SK-N-SH treated with all-trans-retinoic acid at 6 μM for 48 hours (cell line): ENCODE results near the gene SPG7.

Experiments
- ATAC-seq: fragments of 200-7000 bp; cut with Tn5 transposase; 3 replicates; pipeline ENCODE4 v1.9.1; 2020; ENCODE audit warnings: mild to moderate bottlenecking, moderate library complexity
- BACH2 ChIP-seq: fragments of 250-450 bp; sonication (Bioruptor Pico); IDR thresholded peaks from 2 replicates; pipeline ENCODE4 v1.9.0; 2021; ENCODE audit warnings: mild to moderate bottlenecking, borderline replicate concordance
- CSDC2 ChIP-seq: fragments of 250-450 bp; sonication (Bioruptor Pico); IDR thresholded peaks from 2 replicates; pipeline ENCODE4 v1.5.0; 2020; ENCODE audit warnings: mild to moderate bottlenecking, moderate library complexity
- CSRNP3 ChIP-seq: fragments of 250-450 bp; sonication (Bioruptor Pico); IDR thresholded peaks from 2 replicates; pipeline ENCODE4 v1.5.1; 2021; ENCODE audit warnings: mild to moderate bottlenecking, moderate library complexity
- ESRRG ChIP-seq: fragments of 250-450 bp; sonication (Bioruptor Pico); IDR thresholded peaks from 2 replicates; pipeline ENCODE4 v1.6.1; 2021; ENCODE audit warnings: mild to moderate bottlenecking
- GLIS3 ChIP-seq: fragments of 250-450 bp; sonication (Bioruptor Pico); IDR thresholded peaks from 2 replicates; pipeline ENCODE4 v1.5.0; 2020; ENCODE audit warnings: mild to moderate bottlenecking, moderate library complexity
- ISL1 ChIP-seq: fragments of 250-450 bp; sonication (Bioruptor Pico); IDR thresholded peaks from 2 replicates; pipeline ENCODE4 v2.1.2; 2022; ENCODE audit warnings: mild to moderate bottlenecking, moderate library complexity
- OSR1 ChIP-seq: fragments of 250-450 bp; sonication (Bioruptor Pico); IDR thresholded peaks from 2 replicates; pipeline ENCODE4 v1.8.0; 2022; ENCODE audit warnings: moderate library complexity, mild to moderate bottlenecking, inconsistent platforms
- POU6F1 ChIP-seq: fragments of 250-450 bp; sonication (Bioruptor Pico); IDR thresholded peaks from 2 replicates; pipeline ENCODE4 v1.8.0; 2021; ENCODE audit warnings: low read depth, mild to moderate bottlenecking, moderate library complexity, borderline replicate concordance
- RARB ChIP-seq: fragments of 250-450 bp; sonication (Bioruptor Pico); IDR thresholded peaks from 2 replicates; pipeline ENCODE4 v1.8.0; 2021; ENCODE audit warnings: mild to moderate bottlenecking, moderate library complexity
- SNAI2 ChIP-seq: fragments of 250-450 bp; sonication (Bioruptor Pico); IDR thresholded peaks from 2 replicates; pipeline ENCODE4 v1.5.0; 2020; ENCODE audit warnings: mild to moderate bottlenecking, moderate library complexity
- TCF4 ChIP-seq: fragments of 250-450 bp; sonication (Bioruptor Pico); IDR thresholded peaks from 2 replicates; pipeline ENCODE4 v1.8.0; 2021; ENCODE audit warnings: mild to moderate bottlenecking, moderate library complexity, borderline replicate concordance
- TOX ChIP-seq: fragments of 250-450 bp; sonication (Bioruptor Pico); IDR thresholded peaks from 2 replicates; pipeline ENCODE4 v1.8.0; 2021; ENCODE audit warnings: mild to moderate bottlenecking, moderate library complexity, borderline replicate concordance
- TSHZ2 ChIP-seq: fragments of 250-450 bp; sonication (Bioruptor Pico); IDR thresholded peaks from 2 replicates; pipeline ENCODE4 v1.5.0; 2020; ENCODE audit warnings: mild to moderate bottlenecking, moderate library complexity
- ZC3H10 ChIP-seq: fragments of 250-450 bp; sonication (Bioruptor Pico); IDR thresholded peaks from 2 replicates; pipeline ENCODE4 v1.5.1; 2021; ENCODE audit warnings: mild to moderate bottlenecking, moderate library complexity
- ZFP3 ChIP-seq: fragments of 250-450 bp; sonication (Bioruptor Pico); IDR thresholded peaks from 2 replicates; pipeline ENCODE4 v1.5.0; 2020; ENCODE audit warnings: mild to moderate bottlenecking, moderate library complexity
- ZFP30 ChIP-seq: fragments of 450-650 bp; formaldehyde crosslinking; IDR thresholded peaks from 2 replicates; pipeline ENCODE4 v1.5.0; 2022; ENCODE audit warnings: mild to moderate bottlenecking, moderate library complexity
- ZNF70 ChIP-seq: fragments of 450-650 bp; formaldehyde crosslinking; IDR thresholded peaks from 2 replicates; pipeline ENCODE4 v1.5.0; 2020; ENCODE audit warnings: mild to moderate bottlenecking, moderate library complexity
- ZNF8 ChIP-seq: fragments of 450-650 bp; formaldehyde crosslinking; IDR thresholded peaks from 2 replicates; pipeline ENCODE4 v1.5.0; 2020; ENCODE audit warnings: mild to moderate bottlenecking, moderate library complexity
- TF ChIP-seq, protein P1 (sequence below): fragments of 250-450 bp; sonication (Bioruptor Pico); IDR thresholded peaks from 2 replicates; pipeline ENCODE4 v1.8.0; 2020; ENCODE audit warnings: mild to moderate bottlenecking, moderate library complexity, borderline replicate concordance

SPG7 gene

DNA sequence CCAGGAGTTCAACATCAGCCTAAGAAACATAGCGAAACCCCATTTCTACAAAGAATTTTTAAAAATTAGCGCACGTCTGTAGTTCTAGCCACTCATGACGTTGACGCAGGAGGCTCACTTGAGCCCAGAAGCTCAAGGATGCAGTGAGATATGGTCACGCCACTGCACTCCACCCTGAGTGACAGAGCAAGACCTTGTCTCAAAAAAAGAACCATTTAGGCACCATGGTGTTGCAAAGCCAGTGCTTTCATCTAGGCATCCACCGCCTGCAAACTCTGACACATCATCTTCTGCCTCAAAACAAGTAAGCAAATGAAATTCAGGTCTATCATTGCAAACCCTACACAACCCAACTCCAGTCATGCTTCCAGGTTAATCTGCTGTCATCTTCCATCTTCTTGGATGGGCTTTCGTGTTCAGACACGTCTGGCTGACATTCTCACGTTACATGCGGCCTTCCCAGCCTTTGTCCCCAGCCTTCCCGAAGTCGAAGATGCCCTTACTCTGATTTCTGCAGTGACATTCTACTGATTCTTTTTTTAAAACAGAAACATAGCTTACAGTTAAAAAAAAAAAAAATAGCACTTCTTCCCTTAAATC, 26.7 kb upstream of the SPG7 start:
- no peak for ATAC-seq
- TF ChIP-seq ISL1 (CRISPR knock-in tag), result no peak
- TF ChIP-seq ESRRG (CRISPR knock-in tag), result no peak
- no peak for TF ChIP-seq ZFP30 (CRISPR knock-in tag)
- TF ChIP-seq ZFP3 (CRISPR knock-in tag), result no peak
- TF ChIP-seq, all 23 proteins: peak for 0

- no peak for TF ChIP-seq POU6F1
- no peak for TF ChIP-seq ZC3H10 (CRISPR knock-in tag)
- TF ChIP-seq ZNF70 (CRISPR knock-in tag), result no peak
- no peak for TF ChIP-seq GLIS3
- TF ChIP-seq ISL1 (CRISPR knock-in tag), result no peak
- no peak for TF ChIP-seq SNAI2 (CRISPR knock-in tag)
- TF ChIP-seq BACH2, result no peak
- TF ChIP-seq RARB, result no peak
- TF ChIP-seq ZNF8 (CRISPR knock-in tag), result no peak
- TF ChIP-seq TCF4 (CRISPR knock-in tag), result no peak
- TF ChIP-seq ESRRG (CRISPR knock-in tag), result no peak
- ATAC-seq, result no peak
These were observed 25.9 kb upstream of the SPG7 start for GRCh38 chr16:89482150-89482816.

GRCh38 chr16:89482817-89483205, 25.4 kb upstream of the SPG7 start:
- TF ChIP-seq BACH2, result no peak
- TF ChIP-seq CSRNP3, result no peak
- no peak for TF ChIP-seq TSHZ2 (CRISPR knock-in tag)
- TF ChIP-seq TOX (CRISPR knock-in tag), result no peak
- no peak for TF ChIP-seq ESRRG (CRISPR knock-in tag)
- no peak for TF ChIP-seq POU6F1
- TF ChIP-seq ZNF8 (CRISPR knock-in tag), result no peak
- TF ChIP-seq ZC3H10 (CRISPR knock-in tag), result no peak
- TF ChIP-seq CSDC2 (CRISPR knock-in tag), result no peak
- TF ChIP-seq SNAI2 (CRISPR knock-in tag), result no peak
- TF ChIP-seq ZFP30 (CRISPR knock-in tag), result no peak
- no peak for TF ChIP-seq ZFP3 (CRISPR knock-in tag)
- TF ChIP-seq, all 23 proteins: peak for 0
- ATAC-seq, result no peak

- ATAC-seq, result no peak
- no peak for TF ChIP-seq BACH2
- TF ChIP-seq RARB, result no peak
- TF ChIP-seq ESRRG (CRISPR knock-in tag), result no peak
- TF ChIP-seq SNAI2 (CRISPR knock-in tag), result no peak
- TF ChIP-seq GLIS3, result no peak
- no peak for TF ChIP-seq CSRNP3
- TF ChIP-seq POU6F1, result no peak
- TF ChIP-seq ISL1 (CRISPR knock-in tag), result no peak
- TF ChIP-seq, protein P1, sequence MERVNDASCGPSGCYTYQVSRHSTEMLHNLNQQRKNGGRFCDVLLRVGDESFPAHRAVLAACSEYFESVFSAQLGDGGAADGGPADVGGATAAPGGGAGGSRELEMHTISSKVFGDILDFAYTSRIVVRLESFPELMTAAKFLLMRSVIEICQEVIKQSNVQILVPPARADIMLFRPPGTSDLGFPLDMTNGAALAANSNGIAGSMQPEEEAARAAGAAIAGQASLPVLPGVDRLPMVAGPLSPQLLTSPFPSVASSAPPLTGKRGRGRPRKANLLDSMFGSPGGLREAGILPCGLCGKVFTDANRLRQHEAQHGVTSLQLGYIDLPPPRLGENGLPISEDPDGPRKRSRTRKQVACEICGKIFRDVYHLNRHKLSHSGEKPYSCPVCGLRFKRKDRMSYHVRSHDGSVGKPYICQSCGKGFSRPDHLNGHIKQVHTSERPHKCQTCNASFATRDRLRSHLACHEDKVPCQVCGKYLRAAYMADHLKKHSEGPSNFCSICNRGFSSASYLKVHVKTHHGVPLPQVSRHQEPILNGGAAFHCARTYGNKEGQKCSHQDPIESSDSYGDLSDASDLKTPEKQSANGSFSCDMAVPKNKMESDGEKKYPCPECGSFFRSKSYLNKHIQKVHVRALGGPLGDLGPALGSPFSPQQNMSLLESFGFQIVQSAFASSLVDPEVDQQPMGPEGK (CRISPR knock-in tag), result no peak
- no peak for TF ChIP-seq OSR1 (CRISPR knock-in tag)
These were observed 24.1 kb upstream of the SPG7 start for GRCh38 chr16:89484041-89484501.
